HEK293T (cell line): ENCODE data around the gene TTC31.

Experiments used
- BHLHE40 ChIP-seq: fragments of 450-650 bp; IDR thresholded peaks from 2 replicates; pipeline ENCODE4 v1.6.1; 2016; ENCODE audit warnings: mild to moderate bottlenecking, moderate library complexity, borderline replicate concordance
- ELF4 ChIP-seq: fragments of 450-650 bp; IDR thresholded peaks from 2 replicates; pipeline ENCODE4 v1.6.1; 2017; ENCODE audit warnings: antibody characterized with exemption
- FOXA1 ChIP-seq: fragments of 450-650 bp; IDR thresholded peaks from 2 replicates; pipeline ENCODE4 v1.6.1; 2016; ENCODE audit warnings: mild to moderate bottlenecking
- FOXK2 ChIP-seq: fragments of 450-650 bp; IDR thresholded peaks from 2 replicates; pipeline ENCODE4 v1.6.1; 2016; ENCODE audit warnings: mild to moderate bottlenecking
- FOXM1 ChIP-seq: fragments of 450-650 bp; IDR thresholded peaks from 2 replicates; pipeline ENCODE4 v1.6.1; 2017; ENCODE audit warnings: mild to moderate bottlenecking, borderline replicate concordance
- HDGF ChIP-seq: fragments of 450-650 bp; IDR thresholded peaks from 2 replicates; pipeline ENCODE4 v1.6.1; 2017; ENCODE audit warnings: antibody characterized with exemption, borderline replicate concordance
- SUZ12 ChIP-seq: fragments of 450-650 bp; IDR thresholded peaks from 2 replicates; pipeline ENCODE4 v1.6.1; 2016; ENCODE audit warnings: mild to moderate bottlenecking
- TARDBP ChIP-seq: fragments of 450-650 bp; IDR thresholded peaks from 2 replicates; pipeline ENCODE4 v1.6.1; 2016
- ZNF384 ChIP-seq: fragments of 450-650 bp; IDR thresholded peaks from 2 replicates; pipeline ENCODE4 v1.6.1; 2016

- no peak for TF ChIP-seq ELF4
- TF ChIP-seq TARDBP = no peak
- TF ChIP-seq ZNF384 = peak; percentile 89
- TF ChIP-seq HDGF = no peak
- no peak for TF ChIP-seq FOXA1
- TF ChIP-seq SUZ12 = no peak
- no peak for TF ChIP-seq FOXM1
- TF ChIP-seq BHLHE40 = no peak
- TF ChIP-seq FOXK2 = no peak
Observed at GRCh38 chr2:74471332-74472065, 11.4 kb upstream of the TTC31 start.
